Measurements from ENCODE around the gene MID1.
A peak's percentile ranks its signal among the peaks of the same experiment; 100 is the strongest.

The MID1 gene

GRCh38 chrX:10620121-10620699 is at the start of gene MID1:
TSS of gene MID1 (minus strand) at chrX:10620585. CDS start at chrX:10567547, 53,038 bp downstream.
- peak; percentile 94 for DNase-seq (ENCODE audit: low read depth, low spot score)

DNA sequence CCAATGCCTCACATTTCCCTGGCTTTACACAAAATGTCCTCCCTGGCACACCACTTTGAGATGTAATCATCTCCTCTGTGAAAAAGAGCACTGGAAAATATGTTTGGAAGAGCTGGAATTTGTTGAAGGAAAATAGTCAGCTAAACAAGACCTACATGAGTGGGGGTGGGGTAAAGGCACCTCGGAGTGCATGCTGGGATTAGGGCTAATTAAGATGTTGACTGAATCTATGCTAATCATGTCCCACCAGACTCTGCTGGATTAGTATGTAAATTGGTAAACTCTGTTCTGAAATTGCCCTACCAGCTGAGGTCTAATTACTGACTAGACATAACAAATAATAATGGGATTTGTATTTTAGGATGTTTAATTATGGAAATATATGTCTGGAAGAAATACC is 46.8 kb upstream of the MID1 start:
- no peak for DNase-seq (ENCODE audit: low read depth, low spot score)

DNA sequence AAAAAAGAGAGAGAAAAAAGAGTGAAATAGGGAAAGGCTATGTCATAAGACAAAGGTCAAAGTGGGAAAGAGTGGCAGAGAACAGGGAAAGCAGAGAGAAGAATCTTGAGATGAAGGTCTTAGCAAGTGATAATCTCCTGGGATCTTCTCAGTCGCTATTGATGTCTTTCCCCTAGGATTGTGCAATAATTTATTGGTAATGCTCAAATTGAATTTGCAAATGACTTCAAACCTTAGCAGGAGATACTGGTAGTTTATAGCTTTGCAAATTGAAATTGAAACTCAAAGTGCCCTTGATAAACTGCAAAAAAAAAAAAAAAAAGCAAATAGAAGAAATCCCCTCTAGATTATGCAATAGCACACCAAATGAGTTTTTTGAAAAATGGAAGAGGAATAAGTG is 45.7 kb upstream of the MID1 start:
- DNase-seq (ENCODE audit: low read depth, low spot score) = no peak

GRCh38 chrX:10665681-10666080 is 45.3 kb upstream of the MID1 start:
- no peak for DNase-seq (ENCODE audit: low read depth, low spot score)

DNA sequence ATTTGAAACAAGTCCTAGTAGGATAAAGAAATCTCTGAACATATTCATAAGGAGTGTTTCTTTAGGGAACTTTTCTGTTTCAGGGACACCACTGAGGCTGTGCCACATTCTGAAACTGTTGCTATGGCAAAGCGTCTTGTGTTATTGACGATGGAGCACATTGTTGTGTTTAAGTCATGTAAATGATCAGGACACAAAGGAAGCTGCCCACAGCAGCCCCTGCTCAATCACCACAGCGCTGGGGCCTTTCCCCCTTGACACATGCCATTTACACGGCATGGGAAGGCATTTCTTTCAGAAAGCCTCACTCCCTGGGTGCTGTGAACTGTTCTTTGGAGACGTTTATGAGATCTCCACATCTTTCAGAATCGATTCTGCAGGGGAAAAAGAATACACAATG is 39.8 kb upstream of the MID1 start:
- DNase-seq (ENCODE audit: low read depth, low spot score) = peak; percentile 75

GRCh38 chrX:10656214-10656613 is 35.8 kb upstream of the MID1 start:
- DNase-seq (ENCODE audit: low read depth, low spot score) = no peak

DNA sequence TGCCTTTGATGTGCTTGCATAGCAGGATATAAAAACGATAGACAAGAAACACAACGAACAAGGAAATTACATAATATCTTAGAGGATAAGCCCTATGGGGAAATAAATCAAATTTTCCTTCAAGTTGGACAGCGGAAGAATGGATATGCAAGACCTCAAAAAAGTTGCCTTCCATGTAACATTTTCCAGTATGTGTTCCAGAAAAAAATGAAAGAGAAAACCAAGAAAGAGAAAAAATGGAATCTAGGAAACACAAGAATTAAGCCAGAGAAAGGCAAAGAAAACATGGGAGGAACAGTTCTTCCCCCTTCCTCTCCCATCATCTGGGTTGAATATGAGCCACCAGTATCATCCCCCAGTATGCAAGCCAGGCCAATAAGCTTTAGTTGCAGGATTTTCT is 34.6 kb upstream of the MID1 start:
- DNase-seq (ENCODE audit: low read depth, low spot score) = no peak

GRCh38 chrX:10653302-10653701 is 32.9 kb upstream of the MID1 start:
- no peak for DNase-seq (ENCODE audit: low read depth, low spot score)

DNA sequence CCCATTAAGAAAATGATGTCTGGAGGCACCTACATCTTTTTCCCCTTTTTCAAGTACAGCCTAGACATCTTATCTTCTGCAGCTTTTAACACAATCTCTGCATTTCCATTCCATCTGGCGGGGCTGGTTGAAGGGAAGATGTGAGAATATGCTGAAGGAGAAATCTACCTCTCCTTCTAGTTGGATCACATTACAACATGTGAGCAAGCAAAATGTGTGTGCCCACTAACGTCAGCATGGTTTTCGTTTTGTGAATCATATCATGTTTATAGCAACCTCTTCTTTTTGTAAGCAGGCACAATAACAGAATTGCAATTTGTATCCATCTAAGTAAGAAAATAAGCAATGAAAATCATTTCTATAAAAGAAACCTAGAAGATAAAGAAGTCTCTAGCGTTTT is 28.9 kb upstream of the MID1 start:
- DNase-seq (ENCODE audit: low read depth, low spot score) = no peak

DNA sequence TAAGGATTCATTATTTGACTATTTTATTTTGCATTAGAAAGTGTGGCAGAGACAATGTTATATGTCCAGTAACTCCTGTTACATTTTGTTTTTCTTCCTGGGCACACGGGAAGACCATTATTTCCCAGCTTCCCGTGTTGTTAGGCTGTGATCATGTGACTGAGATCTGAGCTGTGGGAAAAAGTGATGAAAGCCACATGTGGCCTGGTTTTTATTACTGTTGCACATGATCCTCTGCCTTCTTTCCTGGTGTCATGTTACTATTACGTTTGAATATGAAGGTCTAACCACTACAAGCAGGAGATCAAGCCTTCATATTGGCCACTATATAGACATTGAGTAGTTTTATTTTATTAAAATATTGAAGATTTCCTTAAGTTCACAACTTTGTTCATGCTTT is 28.2 kb upstream of the MID1 start:
- no peak for DNase-seq (ENCODE audit: low read depth, low spot score)

- DNase-seq (ENCODE audit: low read depth, low spot score) = no peak
Measured at GRCh38 chrX:10636851-10637250, 16.5 kb upstream of the MID1 start.

DNA sequence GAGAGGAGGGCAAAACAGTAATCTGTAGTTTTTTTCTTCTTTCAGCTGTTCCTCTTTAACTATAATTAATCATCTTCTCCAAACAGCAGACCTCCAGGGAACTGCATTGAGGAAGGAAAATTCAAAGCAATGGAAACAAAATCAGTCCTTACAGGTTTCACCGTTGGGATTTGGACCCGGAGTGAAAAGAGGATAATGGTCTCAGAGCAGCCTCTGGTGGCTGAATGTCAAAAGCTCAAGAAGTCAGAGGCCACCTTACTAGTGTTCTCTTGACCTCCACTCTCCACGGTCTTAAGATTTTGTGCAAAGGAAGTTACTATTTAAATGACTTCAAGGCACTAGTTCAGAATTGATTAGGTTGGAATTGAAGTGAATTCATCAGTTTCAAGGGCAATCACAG is 16.0 kb upstream of the MID1 start:
- peak; percentile 70 for DNase-seq (ENCODE audit: low read depth, low spot score)

GRCh38 chrX:10634392-10635161 is 14.2 kb upstream of the MID1 start:
- DNase-seq (ENCODE audit: low read depth, low spot score) = no peak

DNA sequence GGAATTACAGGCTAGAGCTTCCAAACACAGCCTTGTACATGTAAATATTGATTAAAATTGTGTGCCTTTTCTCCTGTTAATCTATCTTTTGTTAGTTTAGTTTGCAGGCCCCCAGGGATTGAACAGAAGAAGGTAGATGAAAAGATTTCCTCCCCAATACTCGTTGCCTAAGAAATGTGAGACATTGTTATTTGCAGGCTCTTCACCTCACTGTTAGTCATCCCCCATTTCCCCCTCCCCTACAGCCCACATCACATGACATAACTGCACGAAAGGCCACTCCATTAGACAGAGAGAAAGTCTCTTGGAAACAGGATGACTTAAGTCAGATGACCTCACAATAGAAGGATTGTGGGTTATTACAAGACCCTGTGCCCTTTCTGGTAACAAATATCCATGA is 13.3 kb upstream of the MID1 start:
- no peak for DNase-seq (ENCODE audit: low read depth, low spot score)

GRCh38 chrX:10631416-10632145 is 11.2 kb upstream of the MID1 start:
- DNase-seq (ENCODE audit: low read depth, low spot score) = no peak

GRCh38 chrX:10630320-10630719 is 9.9 kb upstream of the MID1 start:
- no peak for DNase-seq (ENCODE audit: low read depth, low spot score)

GRCh38 chrX:10629905-10630304 is 9.5 kb upstream of the MID1 start:
- no peak for DNase-seq (ENCODE audit: low read depth, low spot score)

- DNase-seq (ENCODE audit: low read depth, low spot score) = no peak
Measured at GRCh38 chrX:10628906-10629305, 8.5 kb upstream of the MID1 start.

- no peak for DNase-seq (ENCODE audit: low read depth, low spot score)
Measured at GRCh38 chrX:10622197-10622596, 1.8 kb upstream of the MID1 start.

DNA sequence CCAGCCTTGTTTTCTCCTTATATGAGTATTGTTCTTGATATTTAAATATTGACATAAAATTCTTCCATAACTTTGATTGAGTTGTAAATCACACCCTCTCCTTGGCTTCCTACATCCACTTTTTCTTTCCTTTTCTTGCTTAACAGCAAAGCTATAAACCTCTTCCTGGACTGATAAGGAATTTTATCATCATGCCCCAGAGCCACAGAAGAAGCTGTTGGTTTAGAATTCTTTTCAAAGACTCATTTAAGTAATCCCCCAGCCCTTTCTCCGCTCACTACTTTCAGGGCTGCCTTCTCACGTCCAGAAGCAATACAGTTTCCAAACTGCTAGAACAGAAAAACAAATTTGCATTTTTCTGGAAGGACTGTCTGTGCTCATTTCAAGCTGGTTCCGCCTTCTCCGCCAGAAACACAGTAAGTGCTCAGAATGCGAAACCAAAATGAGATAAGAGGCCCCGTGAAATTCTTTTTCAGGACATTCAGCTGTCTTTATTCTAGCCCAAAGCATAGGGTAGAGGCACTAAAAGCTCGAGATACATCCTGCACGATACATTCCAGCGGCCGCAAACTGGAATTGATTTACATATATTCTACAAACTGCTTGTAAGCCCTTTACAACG is 849 bp downstream of the MID1 start:
- peak; percentile 62 for DNase-seq (ENCODE audit: low read depth, low spot score)

DNA sequence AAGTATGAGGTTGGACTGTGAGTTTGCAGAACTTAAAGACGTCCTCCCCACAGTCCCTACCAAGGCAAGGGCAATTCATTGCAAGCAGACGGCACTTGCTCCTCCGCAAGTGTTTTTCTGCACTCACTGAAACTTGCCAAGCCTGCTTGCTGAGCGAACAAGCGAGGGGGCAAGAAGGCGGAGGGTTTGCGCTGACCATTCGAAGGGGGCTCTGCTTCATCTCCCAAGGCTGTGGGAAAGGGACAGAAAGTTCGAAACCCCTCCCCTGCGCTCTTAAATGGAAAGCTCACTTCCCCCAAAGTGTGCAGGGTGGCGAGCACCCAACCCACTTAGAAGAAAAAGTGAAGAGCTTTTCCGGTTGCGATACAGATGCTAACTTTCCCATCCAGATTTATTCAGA is 1.4 kb downstream of the MID1 start:
- DNase-seq (ENCODE audit: low read depth, low spot score) = peak; percentile 76

- DNase-seq (ENCODE audit: low read depth, low spot score) = peak; percentile 49
Measured at GRCh38 chrX:10617999-10618351, 2.4 kb downstream of the MID1 start.

Measured in ELF-1 (cell line).